ENCODE measurements around the gene PP2D1.
"Not testable (repeated sequence)": the region's sequence is repeated elsewhere in the genome, so short reads cannot be mapped to it uniquely, and the experiment has no call there.

The PP2D1 gene

DNA sequence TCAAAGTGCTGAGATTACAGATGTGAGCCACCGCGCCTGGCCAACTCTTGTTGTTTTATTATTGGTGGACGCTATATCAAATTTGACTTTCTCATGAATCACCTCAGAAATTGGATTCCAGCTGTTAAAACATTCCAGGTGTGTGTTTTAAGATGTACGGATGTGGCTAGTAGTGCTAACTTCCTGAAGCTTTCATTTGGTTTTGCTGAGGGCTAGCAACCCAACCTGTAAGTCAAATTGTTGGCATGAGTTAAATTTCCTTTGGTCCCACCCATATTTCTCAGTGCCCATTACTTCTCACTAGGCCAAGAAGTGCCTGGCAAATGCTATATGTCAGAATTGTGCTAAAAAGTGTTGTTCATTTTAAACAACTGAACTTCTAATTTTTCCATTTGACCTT, 15.1 kb upstream of the PP2D1 start:
- no peak overlapping the region for H3K4me3 ChIP-seq (ENCODE audit: low read depth, low read length)
- TF ChIP-seq, protein P1, sequence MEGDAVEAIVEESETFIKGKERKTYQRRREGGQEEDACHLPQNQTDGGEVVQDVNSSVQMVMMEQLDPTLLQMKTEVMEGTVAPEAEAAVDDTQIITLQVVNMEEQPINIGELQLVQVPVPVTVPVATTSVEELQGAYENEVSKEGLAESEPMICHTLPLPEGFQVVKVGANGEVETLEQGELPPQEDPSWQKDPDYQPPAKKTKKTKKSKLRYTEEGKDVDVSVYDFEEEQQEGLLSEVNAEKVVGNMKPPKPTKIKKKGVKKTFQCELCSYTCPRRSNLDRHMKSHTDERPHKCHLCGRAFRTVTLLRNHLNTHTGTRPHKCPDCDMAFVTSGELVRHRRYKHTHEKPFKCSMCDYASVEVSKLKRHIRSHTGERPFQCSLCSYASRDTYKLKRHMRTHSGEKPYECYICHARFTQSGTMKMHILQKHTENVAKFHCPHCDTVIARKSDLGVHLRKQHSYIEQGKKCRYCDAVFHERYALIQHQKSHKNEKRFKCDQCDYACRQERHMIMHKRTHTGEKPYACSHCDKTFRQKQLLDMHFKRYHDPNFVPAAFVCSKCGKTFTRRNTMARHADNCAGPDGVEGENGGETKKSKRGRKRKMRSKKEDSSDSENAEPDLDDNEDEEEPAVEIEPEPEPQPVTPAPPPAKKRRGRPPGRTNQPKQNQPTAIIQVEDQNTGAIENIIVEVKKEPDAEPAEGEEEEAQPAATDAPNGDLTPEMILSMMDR (IDR thresholded peaks at IDR 0.05; ENCODE audit: low read depth, low read length): no peak

DNA sequence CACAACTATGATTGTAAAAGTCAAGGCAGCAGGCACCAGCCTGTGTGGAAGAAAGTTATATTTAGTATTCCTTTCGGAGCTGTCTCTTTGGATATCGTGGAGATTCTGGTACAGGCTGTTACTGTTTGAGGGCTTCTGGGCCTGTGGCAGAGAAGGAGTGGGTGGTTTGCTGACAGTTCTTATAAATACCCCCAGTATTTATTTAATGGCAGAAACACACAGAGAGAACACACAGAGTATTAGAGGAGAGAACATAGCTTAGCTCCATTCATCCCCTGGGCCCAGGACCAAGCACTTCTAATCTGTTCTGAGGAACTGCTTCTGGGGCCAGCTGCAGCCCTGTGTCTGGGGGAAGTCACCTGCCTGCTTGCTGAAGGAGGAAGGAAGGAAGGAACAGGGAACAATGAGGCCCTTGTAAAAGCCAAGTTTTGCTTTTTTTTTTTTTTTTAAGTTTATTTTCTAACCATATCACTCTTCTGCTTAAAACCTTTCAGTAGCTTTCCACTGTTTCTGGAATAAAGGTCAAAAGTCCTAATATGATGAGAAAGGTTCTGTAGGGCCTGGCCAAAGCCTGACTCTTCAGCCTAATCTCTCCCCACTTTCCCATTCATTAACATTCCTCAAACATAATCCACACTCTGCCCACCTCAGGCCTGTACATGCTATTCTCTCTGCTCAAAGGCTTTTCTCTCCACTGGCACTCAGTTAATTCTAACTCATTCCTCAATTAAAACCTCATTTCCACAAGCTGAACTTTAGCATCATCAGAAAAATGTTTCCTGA, 11.8 kb upstream of the PP2D1 start:
- no peak overlapping the region for H3K4me3 ChIP-seq (ENCODE audit: low read depth, low read length)
- TF ChIP-seq, protein P1 (IDR thresholded peaks at IDR 0.05; ENCODE audit: low read depth, low read length): no peak

DNA sequence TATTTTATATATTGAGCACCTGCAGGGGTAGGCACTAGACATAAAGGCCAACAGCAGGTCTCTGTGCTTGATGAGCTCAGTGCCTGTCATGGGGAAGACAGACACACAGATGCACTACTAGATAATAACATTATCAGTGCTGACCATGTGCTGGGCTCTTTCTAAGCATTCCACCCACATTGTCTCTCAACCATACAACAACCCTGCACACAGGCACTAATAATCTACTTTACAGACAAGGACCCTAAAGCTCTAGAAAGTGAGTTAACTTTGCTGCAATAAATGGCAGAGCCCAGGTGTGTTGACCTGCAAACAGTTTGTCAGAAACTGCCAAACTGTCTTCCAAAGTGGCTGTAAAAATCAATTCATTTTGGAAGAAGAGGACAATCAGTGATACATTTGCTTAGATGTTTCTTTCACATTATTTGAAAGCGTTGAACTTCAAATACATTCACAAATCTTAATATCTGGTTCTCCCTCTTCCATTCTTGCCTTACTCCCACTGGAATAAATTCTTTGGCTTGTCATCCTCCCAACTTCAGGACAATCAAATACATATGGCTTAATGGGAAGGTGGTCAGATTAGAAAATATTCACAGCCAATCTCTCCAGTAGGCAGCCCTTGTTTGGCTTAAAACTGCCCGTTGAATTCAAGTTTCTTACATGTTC, 11.0 kb upstream of the PP2D1 start:
- TF ChIP-seq, protein P1 (IDR thresholded peaks at IDR 0.05; ENCODE audit: low read depth, low read length): no peak

DNA sequence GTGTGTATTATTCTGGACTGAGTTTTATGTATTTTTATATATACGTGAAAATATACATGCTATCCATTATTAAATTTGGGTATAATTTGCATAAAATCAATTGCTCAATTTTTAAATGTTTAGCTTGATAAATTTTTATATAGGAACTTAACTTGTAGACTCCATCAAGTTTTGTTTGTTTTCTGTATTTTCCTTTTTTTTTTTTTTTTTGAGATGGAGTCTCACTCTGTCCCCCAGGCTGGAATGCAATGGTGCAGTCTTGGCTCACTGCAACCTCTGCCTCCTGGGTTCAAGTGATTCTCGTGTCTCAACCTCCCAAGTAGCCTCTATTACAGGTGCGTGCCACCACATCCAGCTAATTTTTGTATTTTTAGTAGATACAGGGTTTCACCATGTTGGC, 4.0 kb upstream of the PP2D1 start:
- H3K4me3 ChIP-seq (ENCODE audit: low read depth, low read length): not testable (repeated sequence)

More for the DNA sequence above, 11.0 kb upstream of the PP2D1 start:
- no peak overlapping the region for H3K4me3 ChIP-seq (ENCODE audit: low read depth, low read length)

- H3K4me3 ChIP-seq (ENCODE audit: low read depth, low read length): no peak overlapping the region
- TF ChIP-seq, protein P1 (IDR thresholded peaks at IDR 0.05; ENCODE audit: low read depth, low read length): no peak
Measured at GRCh38 chr3:20015525-20015924, 3.5 kb upstream of the PP2D1 start.

DNA sequence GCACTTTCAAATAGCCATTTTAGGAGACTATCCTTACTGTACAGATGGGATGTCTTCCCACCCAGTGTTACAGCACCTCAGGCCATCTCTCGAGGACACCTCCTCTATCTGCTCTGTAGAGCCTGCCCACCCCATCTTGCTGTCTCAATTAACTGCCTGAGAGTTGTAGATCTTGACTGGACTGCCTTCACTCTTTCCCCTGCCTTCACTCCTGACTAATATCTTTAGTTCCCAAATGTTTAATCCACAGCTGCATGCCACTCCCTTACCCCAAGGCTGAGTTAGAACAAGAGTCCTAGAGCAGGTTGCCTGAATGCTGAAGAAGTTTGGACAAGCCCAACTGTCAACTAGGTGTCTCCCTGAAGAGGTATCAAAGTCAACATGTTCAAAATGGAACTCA, 1.3 kb upstream of the PP2D1 start:
- no peak overlapping the region for H3K4me3 ChIP-seq (ENCODE audit: low read depth, low read length)
- TF ChIP-seq, protein P1 (IDR thresholded peaks at IDR 0.05; ENCODE audit: low read depth, low read length): no peak

- no peak overlapping the region for H3K4me3 ChIP-seq (ENCODE audit: low read depth, low read length)
- TF ChIP-seq, protein P1 (IDR thresholded peaks at IDR 0.05; ENCODE audit: low read depth, low read length): no peak
Measured at GRCh38 chr3:20008646-20009045, 3.4 kb downstream of the PP2D1 start.
